ENCODE results near the gene RRAGC.

RRAGC gene

GRCh38 chr1:38859561-38860453, at the start of gene RRAGC:
Gene RRAGC (minus strand): TSS chr1:38859772. CDS start chr1:38859646, 126 bp downstream.
- peak within 1 kb of the TSS; percentile 9; the same call in 1 of the 2 replicates for H3K27ac ChIP-seq

GRCh38 chr1:38908821-38909220, 49.2 kb upstream of the RRAGC start:
- Histone ChIP-seq H3K4me1 (ENCODE audit: low read depth, poor library complexity, severe bottlenecking) (no peaks in the 10 kb centered on the region), H3K9ac (no peak overlapping the region), H3K4me2 (no peak overlapping the region), H3K27ac (no peak overlapping the region), H2AFZ (ENCODE audit: low read depth) (no peak overlapping the region), H3K4me3 (IDR thresholded peaks at IDR 0.05; ENCODE audit: insufficient read depth, low read depth, low read length) (no peak overlapping the region), H3K36me3 (ENCODE audit: insufficient read depth) (no peaks in the 10 kb centered on the region), H4K20me1 (ENCODE audit: insufficient read depth) (no peaks in the 10 kb centered on the region), H3K27me3 (ENCODE audit: insufficient read depth, low read depth) (no peaks in the 10 kb centered on the region), H3K79me2 (ENCODE audit: insufficient read depth, low read depth) (no peaks in the 10 kb centered on the region)
- TF ChIP-seq CTCF (conservative IDR thresholded peaks at IDR 0.05; ENCODE audit: low read depth, low read length), result no peak

More at GRCh38 chr1:38859561-38860453, at the start of gene RRAGC:
- peaks cover 11% of the 10 kb centered on the region; the same call in 1 of the 2 replicates for H3K79me2 ChIP-seq (ENCODE audit: insufficient read depth, low read depth)
- peak within 1 kb of the TSS; percentile 76 for H3K4me3 ChIP-seq (IDR thresholded peaks at IDR 0.05; ENCODE audit: insufficient read depth, low read depth, low read length)
- peak within 1 kb of the TSS; percentile 92 for H2AFZ ChIP-seq (ENCODE audit: low read depth)
- H3K4me1 ChIP-seq (ENCODE audit: low read depth, poor library complexity, severe bottlenecking), result peaks cover 23% of the 10 kb centered on the region
- H3K9ac ChIP-seq, result peak within 1 kb of the TSS; percentile 38; the same call in 1 of the 2 replicates
- no peaks in the 10 kb centered on the region for H3K27me3 ChIP-seq (ENCODE audit: insufficient read depth, low read depth)
- TF ChIP-seq CTCF (conservative IDR thresholded peaks at IDR 0.05; ENCODE audit: low read depth, low read length), result no peak
- H3K36me3 ChIP-seq (ENCODE audit: insufficient read depth), result no peaks in the 10 kb centered on the region
- no peaks in the 10 kb centered on the region for H4K20me1 ChIP-seq (ENCODE audit: insufficient read depth)
- peak within 1 kb of the TSS; percentile 97 for H3K4me2 ChIP-seq

GRCh38 chr1:38905985-38906384, 46.4 kb upstream of the RRAGC start:
- Histone ChIP-seq H3K4me2 (no peak overlapping the region), H3K79me2 (ENCODE audit: insufficient read depth, low read depth) (no peaks in the 10 kb centered on the region), H2AFZ (ENCODE audit: low read depth) (no peak overlapping the region), H3K4me3 (IDR thresholded peaks at IDR 0.05; ENCODE audit: insufficient read depth, low read depth, low read length) (no peak overlapping the region), H4K20me1 (ENCODE audit: insufficient read depth) (no peaks in the 10 kb centered on the region), H3K9ac (no peak overlapping the region), H3K27me3 (ENCODE audit: insufficient read depth, low read depth) (no peaks in the 10 kb centered on the region), H3K4me1 (ENCODE audit: low read depth, poor library complexity, severe bottlenecking) (no peaks in the 10 kb centered on the region), H3K27ac (no peak overlapping the region), H3K36me3 (ENCODE audit: insufficient read depth) (no peaks in the 10 kb centered on the region)
- TF ChIP-seq CTCF (conservative IDR thresholded peaks at IDR 0.05; ENCODE audit: low read depth, low read length), result no peak

GRCh38 chr1:38899560-38899959, 40.0 kb upstream of the RRAGC start:
- Histone ChIP-seq H3K4me1 (ENCODE audit: low read depth, poor library complexity, severe bottlenecking) (no peaks in the 10 kb centered on the region), H4K20me1 (ENCODE audit: insufficient read depth) (no peaks in the 10 kb centered on the region), H3K27me3 (ENCODE audit: insufficient read depth, low read depth) (no peaks in the 10 kb centered on the region), H2AFZ (ENCODE audit: low read depth) (no peak overlapping the region), H3K36me3 (ENCODE audit: insufficient read depth) (no peaks in the 10 kb centered on the region), H3K79me2 (ENCODE audit: insufficient read depth, low read depth) (no peaks in the 10 kb centered on the region), H3K9ac (no peak overlapping the region), H3K4me2 (no peak overlapping the region), H3K4me3 (IDR thresholded peaks at IDR 0.05; ENCODE audit: insufficient read depth, low read depth, low read length) (no peak overlapping the region), H3K27ac (no peak overlapping the region)
- no peak for TF ChIP-seq CTCF (conservative IDR thresholded peaks at IDR 0.05; ENCODE audit: low read depth, low read length)
